ENCODE results near the gene SLC25A21. TPM values are rescaled to one million over a fixed set of nuclear protein-coding genes. Genes with fewer than 3 reads are reported as not detected.
"Not testable (repeated sequence)": the region's sequence is repeated elsewhere in the genome, so short reads cannot be mapped to it uniquely, and the experiment has no call there.

The SLC25A21 gene
- total and polyA plus RNA-seq, 5 donors: 0.84 to 1.9 (median 1.3) TPM

- 35% methylated on average over 4 of the region's 4 CpGs for WGBS
- ATAC-seq (no peak), DNase-seq (no peak)
- no peaks in the 10 kb centered on the region for H3K27me3 ChIP-seq (ENCODE audit: control insufficient read depth, insufficient read depth)
- H3K4me3 ChIP-seq (ENCODE audit: low read length): no peak overlapping the region
- no peaks in the 10 kb centered on the region for H3K4me1 ChIP-seq (ENCODE audit: control insufficient read depth, insufficient read depth, low read length)
- intact Hi-C loops (cut with DNase I): no loop called here
- no peak overlapping the region for H3K27ac ChIP-seq (ENCODE audit: low read length)
- H3K9me3 ChIP-seq (ENCODE audit: control insufficient read depth, low read length): no peaks in the 10 kb centered on the region
Measured at GRCh38 chr14:37013078-37013477, 159.3 kb downstream of the SLC25A21 start.

GRCh38 chr14:36998686-36999085, 173.7 kb downstream of the SLC25A21 start:
- H3K4me1 ChIP-seq (ENCODE audit: control insufficient read depth, insufficient read depth, low read length): no peaks in the 10 kb centered on the region

GRCh38 chr14:36997843-36998242, 174.6 kb downstream of the SLC25A21 start:
- intact Hi-C loops (cut with DNase I): no loop called here
- DNase-seq (no peak), ATAC-seq (no peak)
- Histone ChIP-seq H3K4me3 (ENCODE audit: low read length) (no peak overlapping the region), H3K4me1 (ENCODE audit: control insufficient read depth, insufficient read depth, low read length) (no peaks in the 10 kb centered on the region), H3K27ac (ENCODE audit: low read length) (no peak overlapping the region), H3K9me3 (ENCODE audit: control insufficient read depth, low read length) (no peaks in the 10 kb centered on the region), H3K27me3 (ENCODE audit: control insufficient read depth, insufficient read depth) (no peaks in the 10 kb centered on the region)
- WGBS: 39% methylated on average over 4 of the region's 4 CpGs

More at GRCh38 chr14:36998686-36999085, 173.7 kb downstream of the SLC25A21 start:
- Histone ChIP-seq H3K27me3 (ENCODE audit: control insufficient read depth, insufficient read depth) (no peaks in the 10 kb centered on the region), H3K9me3 (ENCODE audit: control insufficient read depth, low read length) (no peaks in the 10 kb centered on the region), H3K27ac (ENCODE audit: low read length) (no peak overlapping the region), H3K4me3 (ENCODE audit: low read length) (no peak overlapping the region)
- ATAC-seq (no peak), DNase-seq (no peak)
- WGBS: 75% methylated on average over 1 of the region's 1 CpG
- intact Hi-C loops (cut with DNase I): no loop called here

GRCh38 chr14:36996857-36997590, 175.4 kb downstream of the SLC25A21 start:
- Histone ChIP-seq H3K27me3 (ENCODE audit: control insufficient read depth, insufficient read depth) (no peaks in the 10 kb centered on the region), H3K9me3 (ENCODE audit: control insufficient read depth, low read length) (no peaks in the 10 kb centered on the region), H3K4me1 (ENCODE audit: control insufficient read depth, insufficient read depth, low read length) (no peaks in the 10 kb centered on the region), H3K27ac (ENCODE audit: low read length) (no peak overlapping the region), H3K4me3 (ENCODE audit: low read length) (no peak overlapping the region)
- DNase-seq (no peak), ATAC-seq (no peak)
- intact Hi-C loops (cut with DNase I): no loop called here
- WGBS: 84% methylated on average over 5 of the region's 5 CpGs

- WGBS: 66% methylated on average over 4 of the region's 4 CpGs
- intact Hi-C loops (cut with DNase I): no loop called here
- Histone ChIP-seq H3K9me3 (ENCODE audit: control insufficient read depth, low read length) (no peaks in the 10 kb centered on the region), H3K4me1 (ENCODE audit: control insufficient read depth, insufficient read depth, low read length) (no peaks in the 10 kb centered on the region), H3K4me3 (ENCODE audit: low read length) (no peak overlapping the region), H3K27me3 (ENCODE audit: control insufficient read depth, insufficient read depth) (no peaks in the 10 kb centered on the region), H3K27ac (ENCODE audit: low read length) (no peak overlapping the region)
- ATAC-seq (no peak), DNase-seq (no peak)
Measured at GRCh38 chr14:36996133-36996856, 176.1 kb downstream of the SLC25A21 start.

- Histone ChIP-seq H3K9me3 (ENCODE audit: control insufficient read depth, low read length) (no peaks in the 10 kb centered on the region), H3K4me1 (ENCODE audit: control insufficient read depth, insufficient read depth, low read length) (no peaks in the 10 kb centered on the region), H3K27ac (ENCODE audit: low read length) (no peak overlapping the region), H3K4me3 (ENCODE audit: low read length) (no peak overlapping the region), H3K27me3 (ENCODE audit: control insufficient read depth, insufficient read depth) (no peaks in the 10 kb centered on the region)
- WGBS: 67% methylated on average over 3 of the region's 3 CpGs
- intact Hi-C loops (cut with DNase I): no loop called here
- DNase-seq: no peak
- no peak for ATAC-seq
Measured at GRCh38 chr14:36989806-36990205, 182.6 kb downstream of the SLC25A21 start.

- ATAC-seq (no peak), DNase-seq (no peak)
- Histone ChIP-seq H3K27me3 (ENCODE audit: control insufficient read depth, insufficient read depth) (no peaks in the 10 kb centered on the region), H3K27ac (ENCODE audit: low read length) (no peak overlapping the region), H3K4me1 (ENCODE audit: control insufficient read depth, insufficient read depth, low read length) (no peaks in the 10 kb centered on the region), H3K4me3 (ENCODE audit: low read length) (no peak overlapping the region), H3K9me3 (ENCODE audit: control insufficient read depth, low read length) (no peaks in the 10 kb centered on the region)
- intact Hi-C loops (cut with DNase I): no loop called here
- 94% methylated on average over 1 of the region's 1 CpG for WGBS
Measured at GRCh38 chr14:36988989-36989388, 183.4 kb downstream of the SLC25A21 start.

GRCh38 chr14:36988568-36988967, 183.8 kb downstream of the SLC25A21 start:
- Histone ChIP-seq H3K4me3 (ENCODE audit: low read length) (no peak overlapping the region), H3K27ac (ENCODE audit: low read length) (no peak overlapping the region), H3K9me3 (ENCODE audit: control insufficient read depth, low read length) (no peaks in the 10 kb centered on the region), H3K4me1 (ENCODE audit: control insufficient read depth, insufficient read depth, low read length) (no peaks in the 10 kb centered on the region), H3K27me3 (ENCODE audit: control insufficient read depth, insufficient read depth) (no peaks in the 10 kb centered on the region)
- intact Hi-C loops (cut with DNase I): no loop called here
- DNase-seq (no peak), ATAC-seq (no peak)
- WGBS: 48% methylated on average over 1 of the region's 1 CpG

- Histone ChIP-seq H3K27ac (ENCODE audit: low read length) (no peak overlapping the region), H3K4me1 (ENCODE audit: control insufficient read depth, insufficient read depth, low read length) (no peaks in the 10 kb centered on the region), H3K9me3 (ENCODE audit: control insufficient read depth, low read length) (no peaks in the 10 kb centered on the region), H3K4me3 (ENCODE audit: low read length) (no peak overlapping the region), H3K27me3 (ENCODE audit: control insufficient read depth, insufficient read depth) (no peaks in the 10 kb centered on the region)
- ATAC-seq (no peak), DNase-seq (no peak)
- WGBS: 79% methylated on average over 2 of the region's 2 CpGs
- intact Hi-C loops (cut with DNase I): no loop called here
Measured at GRCh38 chr14:36986407-36986806, 186.0 kb downstream of the SLC25A21 start.

- intact Hi-C loops (cut with DNase I): no loop called here
- WGBS: 77% methylated on average over 3 of the region's 3 CpGs
Measured at GRCh38 chr14:36981832-36982529, 190.4 kb downstream of the SLC25A21 start.

GRCh38 chr14:36980413-36980812, 192.0 kb downstream of the SLC25A21 start:
- H3K9me3 ChIP-seq (ENCODE audit: control insufficient read depth, low read length); H3K27me3 ChIP-seq (ENCODE audit: control insufficient read depth, insufficient read depth); intact Hi-C loops (cut with DNase I); H3K27ac ChIP-seq (ENCODE audit: low read length); ATAC-seq; H3K4me3 ChIP-seq (ENCODE audit: low read length); DNase-seq; H3K4me1 ChIP-seq (ENCODE audit: control insufficient read depth, insufficient read depth, low read length): not testable (repeated sequence)
- WGBS: 63% methylated on average over 4 of the region's 4 CpGs

More at GRCh38 chr14:36981832-36982529, 190.4 kb downstream of the SLC25A21 start:
- DNase-seq: no peak
- H3K4me1 ChIP-seq (ENCODE audit: control insufficient read depth, insufficient read depth, low read length): no peaks in the 10 kb centered on the region
- no peak overlapping the region for H3K27ac ChIP-seq (ENCODE audit: low read length)
- no peaks in the 10 kb centered on the region for H3K27me3 ChIP-seq (ENCODE audit: control insufficient read depth, insufficient read depth)
- no peak overlapping the region for H3K4me3 ChIP-seq (ENCODE audit: low read length)
- H3K9me3 ChIP-seq (ENCODE audit: control insufficient read depth, low read length): no peaks in the 10 kb centered on the region
- no peak for ATAC-seq

Measured in right cardiac atrium (tissue), 5 donors.